MCF 10A (cell line): ENCODE results near the gene PODNL1. TPM values are rescaled to one million over a fixed set of nuclear protein-coding genes. Genes with fewer than 3 reads are reported as not detected.

ENCODE experiments used
- BruUV-seq: library from RNA; stranded (reverse); fragments of 400-500 nt; replicated peaks from 2 replicates; lab custom pipeline; 2021; lab: Mats Ljungman, UMichigan
- CTCF ChIA-PET: fragments of 300-600 bp; sonication (Branson Sonifier 250); formaldehyde crosslinking; extraction: SDS; loops from one replicate; lab custom pipeline; 2021; ENCODE audit warnings: antibody characterized with exemption, inconsistent platforms; lab: Yijun Ruan, JAX
- POLR2A ChIA-PET: fragments of 300-600, 350-650 bp; sonication (Branson Sonifier 250); formaldehyde crosslinking; extraction: SDS; loops from one replicate; lab custom pipeline; 2020; ENCODE audit warnings: antibody characterized with exemption, inconsistent platforms; lab: Yijun Ruan, JAX
- DNase-seq: peaks from one replicate; pipeline ENCODE4 v3.0.0-alpha.2; 2018; ENCODE audit not compliant: unreplicated experiment
- H3K27ac Mint-ChIP-seq: one replicate; pipeline ENCODE4 v1.8.0; 2022; ENCODE audit warnings: mild to moderate bottlenecking, low read depth, mixed read lengths; ENCODE audit not compliant: unreplicated experiment
- H3K27me3 Mint-ChIP-seq: one replicate; pipeline ENCODE4 v1.8.0; 2022; ENCODE audit warnings: mixed read lengths; ENCODE audit not compliant: insufficient read depth, unreplicated experiment
- H3K36me3 Mint-ChIP-seq: one replicate; pipeline ENCODE4 v1.8.0; 2022; ENCODE audit warnings: mild to moderate bottlenecking, moderate library complexity, mixed read lengths; ENCODE audit not compliant: insufficient read depth, unreplicated experiment
- H3K4me1 Mint-ChIP-seq: one replicate; pipeline ENCODE4 v1.8.0; 2022; ENCODE audit warnings: mixed read lengths; ENCODE audit not compliant: insufficient read depth, unreplicated experiment
- H3K4me3 Mint-ChIP-seq: one replicate; pipeline ENCODE4 v1.8.0; 2022; ENCODE audit warnings: mild to moderate bottlenecking, moderate library complexity, mixed read lengths; ENCODE audit not compliant: unreplicated experiment
- H3K9me3 Mint-ChIP-seq: one replicate; pipeline ENCODE4 v1.8.0; 2022; ENCODE audit warnings: mixed read lengths; ENCODE audit not compliant: unreplicated experiment
- intact Hi-C: fragments of 100-400 bp; cut with micrococcal nuclease; formaldehyde crosslinking; loops from 2 replicates; pipeline ENCODE4 v1.14.1; 2022
- total RNA-seq: library from RNA; stranded (reverse); gene quantifications from 2 replicates; pipeline ENCODE4 v1.2.3, GENCODE V29; 2022
- TF ChIP-seq, protein P1 (sequence below): fragments of 200-600 bp; IDR thresholded peaks from one replicate; pipeline ENCODE4 v1.8.0; 2022; ENCODE audit warnings: antibody characterized with exemption, mild to moderate bottlenecking; ENCODE audit not compliant: unreplicated experiment

PODNL1 gene
- total RNA-seq, 1 experiment from 2014 or later = 0.51 TPM

DNA sequence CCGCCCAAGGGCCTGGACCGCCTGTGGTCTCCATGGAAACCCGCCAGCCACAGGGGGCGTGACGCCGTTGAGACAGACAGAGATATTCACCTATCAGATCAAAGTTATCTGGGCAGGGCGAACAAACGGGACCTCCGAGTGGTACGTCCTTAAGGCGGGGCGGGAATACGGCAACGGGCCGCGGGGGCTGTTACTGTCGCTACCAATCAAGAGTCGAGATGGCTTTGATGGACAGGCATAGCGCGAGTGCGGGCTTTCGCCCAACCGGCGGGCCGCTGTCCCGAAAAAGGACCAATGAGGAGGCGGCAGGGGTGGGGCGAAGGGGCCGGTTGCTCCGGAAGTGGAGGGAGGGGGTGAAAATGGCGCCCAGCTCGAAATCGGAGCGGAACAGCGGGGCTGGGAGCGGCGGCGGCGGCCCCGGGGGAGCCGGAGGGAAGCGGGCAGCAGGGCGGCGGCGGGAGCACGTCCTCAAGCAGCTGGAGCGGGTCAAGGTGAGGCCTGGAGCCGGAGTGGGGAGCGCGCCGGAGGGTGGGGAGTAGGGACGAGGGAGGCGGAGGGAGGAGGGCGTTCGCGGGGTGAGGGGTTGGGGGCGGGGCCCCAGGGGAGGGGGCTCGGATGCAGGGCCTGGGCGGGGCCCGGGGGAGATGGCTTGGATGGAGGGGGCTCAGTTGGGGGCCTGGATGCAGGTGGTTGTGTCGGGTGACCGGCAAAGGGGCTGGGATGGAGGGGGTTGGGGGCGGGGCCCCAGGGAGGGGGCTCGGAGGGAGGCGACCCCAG is 14.1 kb upstream of the PODNL1 start, which contains the start of gene DCAF15:
TSS of gene DCAF15 (plus strand) at position 356 of the 777 bp plus-strand sequence. CDS start at position 360, 4 bp downstream.
- POLR2A ChIA-PET = interaction anchor here (0.7 to 2.7 kb wide), 8 partner anchors 13 to 130 kb away, joined by 3 to 12 read pairs (median 3); partner anchors contain the start of gene RFX1
- no peaks in the 10 kb centered on the region for H3K27me3 Mint-ChIP-seq
- BruUV-seq = no TSS peak

DNA sequence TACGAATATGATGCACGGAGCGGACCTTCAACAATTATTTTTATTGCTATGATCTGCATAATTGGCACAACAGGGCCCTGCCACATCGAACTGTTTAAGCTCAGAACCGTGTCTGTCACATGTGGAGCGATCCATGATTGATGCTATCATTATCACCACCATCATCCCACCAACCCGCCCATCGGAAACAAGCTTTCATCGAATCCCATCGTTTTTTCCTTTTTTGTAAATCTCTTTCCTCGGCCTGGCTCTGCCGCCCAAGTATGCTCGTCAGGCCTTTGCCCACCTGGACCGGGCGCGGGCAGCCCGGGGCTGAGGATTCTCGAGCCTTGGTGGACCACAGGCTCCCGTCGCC is 13.6 kb upstream of the PODNL1 start:
- intact Hi-C loops = loop anchor here (2.0 kb wide), 1 partner anchor 71 kb away; no protein-coding TSS in a partner anchor
- POLR2A ChIA-PET = interaction anchor here (0.8 to 2.7 kb wide), 5 partner anchors 13 to 131 kb away, joined by 3 to 12 read pairs (median 3); partner anchors contain the start of gene RFX1
- CTCF ChIA-PET = interaction anchor here (0.6 to 1.1 kb wide), 4 partner anchors 10 to 919 kb away, joined by 3 to 4 read pairs (median 3); no protein-coding TSS in a partner anchor

More for the DNA sequence above, 14.1 kb upstream of the PODNL1 start, which contains the start of gene DCAF15:
- peak within 1 kb of the TSS; percentile 63 for H3K27ac Mint-ChIP-seq
- CTCF ChIA-PET = interaction anchor here (0.6 to 1.4 kb wide), 10 partner anchors 10 to 919 kb away, joined by 3 to 5 read pairs (median 3); no protein-coding TSS in a partner anchor
- DNase-seq = peak; percentile 100
- no peaks in the 10 kb centered on the region for H3K9me3 Mint-ChIP-seq
- peak within 1 kb of the TSS; percentile 89 for H3K4me3 Mint-ChIP-seq
- H3K4me1 Mint-ChIP-seq = peaks cover 9% of the 10 kb centered on the region
- peaks cover 16% of the 10 kb centered on the region for H3K36me3 Mint-ChIP-seq
- intact Hi-C loops = loop anchor here (2.0 kb wide), 1 partner anchor 72 kb away; no protein-coding TSS in a partner anchor
- TF ChIP-seq, protein P1, sequence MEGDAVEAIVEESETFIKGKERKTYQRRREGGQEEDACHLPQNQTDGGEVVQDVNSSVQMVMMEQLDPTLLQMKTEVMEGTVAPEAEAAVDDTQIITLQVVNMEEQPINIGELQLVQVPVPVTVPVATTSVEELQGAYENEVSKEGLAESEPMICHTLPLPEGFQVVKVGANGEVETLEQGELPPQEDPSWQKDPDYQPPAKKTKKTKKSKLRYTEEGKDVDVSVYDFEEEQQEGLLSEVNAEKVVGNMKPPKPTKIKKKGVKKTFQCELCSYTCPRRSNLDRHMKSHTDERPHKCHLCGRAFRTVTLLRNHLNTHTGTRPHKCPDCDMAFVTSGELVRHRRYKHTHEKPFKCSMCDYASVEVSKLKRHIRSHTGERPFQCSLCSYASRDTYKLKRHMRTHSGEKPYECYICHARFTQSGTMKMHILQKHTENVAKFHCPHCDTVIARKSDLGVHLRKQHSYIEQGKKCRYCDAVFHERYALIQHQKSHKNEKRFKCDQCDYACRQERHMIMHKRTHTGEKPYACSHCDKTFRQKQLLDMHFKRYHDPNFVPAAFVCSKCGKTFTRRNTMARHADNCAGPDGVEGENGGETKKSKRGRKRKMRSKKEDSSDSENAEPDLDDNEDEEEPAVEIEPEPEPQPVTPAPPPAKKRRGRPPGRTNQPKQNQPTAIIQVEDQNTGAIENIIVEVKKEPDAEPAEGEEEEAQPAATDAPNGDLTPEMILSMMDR = no peak

DNA sequence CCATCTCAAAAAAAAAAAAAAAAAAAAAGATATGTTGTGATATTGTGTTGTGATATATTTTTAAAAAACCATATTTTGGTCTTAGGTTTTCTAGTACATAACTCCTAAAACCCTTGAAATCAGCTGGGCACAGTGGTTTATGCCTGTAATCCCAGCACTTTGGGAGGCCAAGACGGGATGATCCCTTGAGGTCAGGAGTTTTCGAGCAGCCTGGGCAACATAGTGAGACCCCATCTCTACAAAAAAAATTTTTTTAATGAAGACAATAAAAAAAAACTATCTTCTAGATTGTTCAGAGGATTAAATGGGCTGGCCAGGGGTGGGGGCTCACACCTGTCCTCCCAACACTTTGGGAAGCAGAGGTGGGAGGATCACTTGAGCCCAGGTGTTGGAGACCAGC is 12.8 kb upstream of the PODNL1 start:
- Mint-ChIP-seq H3K27me3 (no peaks in the 10 kb centered on the region), H3K36me3 (peaks cover 12% of the 10 kb centered on the region), H3K4me3 (no peak overlapping the region), H3K4me1 (peaks cover 13% of the 10 kb centered on the region), H3K27ac (no peak overlapping the region), H3K9me3 (no peaks in the 10 kb centered on the region)
- POLR2A ChIA-PET = interaction anchor here (0.7 to 2.7 kb wide), 2 partner anchors 71 to 84 kb away, joined by 3 to 11 read pairs; no protein-coding TSS in a partner anchor
- DNase-seq = no peak
- CTCF ChIA-PET = interaction anchor here (0.6 to 1.1 kb wide), 3 partner anchors 48 to 1311 kb away, joined by 3 to 4 read pairs (median 3); no protein-coding TSS in a partner anchor
- intact Hi-C loops = no loop called here
- TF ChIP-seq, protein P1 = no peak
- BruUV-seq = no TSS peak

More for the DNA sequence above, 13.6 kb upstream of the PODNL1 start:
- peaks cover 9% of the 10 kb centered on the region for H3K4me1 Mint-ChIP-seq
- no peak for DNase-seq
- BruUV-seq = no TSS peak
- peak overlapping the region; percentile 89 for H3K4me3 Mint-ChIP-seq
- no peaks in the 10 kb centered on the region for H3K27me3 Mint-ChIP-seq
- peaks cover 15% of the 10 kb centered on the region for H3K36me3 Mint-ChIP-seq
- TF ChIP-seq, protein P1 = no peak
- H3K27ac Mint-ChIP-seq = peak overlapping the region; percentile 63
- no peaks in the 10 kb centered on the region for H3K9me3 Mint-ChIP-seq

DNA sequence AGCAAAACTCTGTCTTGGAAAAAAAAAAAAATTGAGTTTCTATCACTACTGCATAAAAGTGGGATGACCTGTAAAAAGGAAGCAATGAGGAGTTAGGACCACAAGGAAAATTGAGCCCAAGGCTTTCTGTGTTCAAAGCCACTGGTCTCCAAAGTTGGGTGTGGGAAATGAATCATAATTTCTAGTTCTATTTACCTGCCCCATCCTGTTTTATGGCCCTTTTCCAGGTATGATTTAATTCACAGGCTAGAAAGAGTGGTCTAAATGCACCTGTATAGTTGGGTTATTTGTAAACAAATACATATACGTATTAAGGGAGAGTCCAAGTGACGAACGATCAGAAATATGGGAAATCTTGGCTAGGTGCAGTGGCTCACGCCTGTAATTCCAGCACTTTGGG is 8.2 kb upstream of the PODNL1 start:
- H3K36me3 Mint-ChIP-seq = no peaks in the 10 kb centered on the region
- intact Hi-C loops = no loop called here
- no peak overlapping the region for H3K4me3 Mint-ChIP-seq
- H3K4me1 Mint-ChIP-seq = peaks cover 4% of the 10 kb centered on the region
- no peak overlapping the region for H3K27ac Mint-ChIP-seq
- no peaks in the 10 kb centered on the region for H3K27me3 Mint-ChIP-seq
- DNase-seq = peak; percentile 68
- TF ChIP-seq, protein P1 = no peak
- no peaks in the 10 kb centered on the region for H3K9me3 Mint-ChIP-seq
- BruUV-seq = no TSS peak
- CTCF ChIA-PET = no interaction called here
- POLR2A ChIA-PET = no interaction called here
